ENCODE results near the gene LRCH4.

LRCH4 gene

DNA sequence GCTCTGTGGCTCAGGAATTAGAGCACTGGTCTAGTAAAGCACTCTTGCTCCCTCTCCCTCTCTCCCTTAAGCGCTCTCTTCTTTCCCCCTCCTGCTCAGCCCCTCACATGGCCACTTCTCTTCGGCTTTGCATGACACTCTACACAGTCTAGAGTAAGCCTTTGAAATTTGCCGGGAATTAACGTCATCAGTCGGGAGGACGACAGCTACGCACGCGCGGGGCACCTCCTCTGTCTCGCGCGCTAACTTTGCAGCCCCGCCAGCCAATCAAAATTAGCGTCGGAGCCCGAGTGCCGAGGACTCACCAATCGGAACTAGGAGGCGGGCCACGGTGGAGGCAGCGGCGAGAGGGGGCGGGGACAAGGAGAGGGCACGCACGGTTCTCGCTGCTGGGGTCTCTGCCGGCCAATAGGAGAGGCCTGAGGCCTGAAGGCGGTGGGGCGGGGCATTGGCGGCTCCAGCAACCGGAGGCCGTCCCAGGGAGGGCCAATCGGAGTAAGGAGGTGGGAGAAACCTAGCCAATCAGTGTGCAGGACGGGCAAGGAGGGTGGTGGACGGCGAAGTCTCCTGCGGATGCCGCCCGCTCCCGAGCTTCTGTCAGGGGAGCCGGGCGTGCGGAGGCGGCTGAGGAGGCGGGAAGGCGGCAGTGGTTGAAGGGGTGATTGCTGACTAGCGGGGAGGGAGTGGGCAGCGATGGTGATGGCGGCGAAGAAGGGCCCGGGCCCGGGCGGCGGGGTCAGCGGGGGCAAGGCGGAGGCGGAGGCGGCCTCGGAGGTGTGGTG is 47.1 kb downstream of the LRCH4 start, which contains the start of gene AGFG2:
AGFG2 (plus strand) TSS at position 550 of the 782 bp plus-strand sequence; CDS start at position 694, 144 bp downstream.
- no peak for TF ChIP-seq REST (IDR thresholded peaks at IDR 0.05; ENCODE audit: low read depth)
- peak; percentile 92 for TF ChIP-seq MAX (IDR thresholded peaks at IDR 0.05)
- no peak for TF ChIP-seq ZBTB7A (IDR thresholded peaks at IDR 0.05; ENCODE audit: low read depth)
- TF ChIP-seq TEAD4 (IDR thresholded peaks at IDR 0.05): peak; percentile 28; the same call in 1 of the 2 replicates
- no peak for TF ChIP-seq CEBPB (IDR thresholded peaks at IDR 0.05)
- TF ChIP-seq RAD21 (IDR thresholded peaks at IDR 0.05; ENCODE audit: low read depth): no peak
- TF ChIP-seq FOXM1 (IDR thresholded peaks at IDR 0.05; ENCODE audit: borderline replicate concordance, low read depth): peak; percentile 54; the same call in 1 of the 2 replicates
- no peak for TF ChIP-seq YY1 (IDR thresholded peaks at IDR 0.05; ENCODE audit: low read depth)
- peak; percentile 60 for TF ChIP-seq TAF1 (IDR thresholded peaks at IDR 0.05; ENCODE audit: low read depth)
- TF ChIP-seq NFIC (IDR thresholded peaks at IDR 0.05): no peak
- TF ChIP-seq CREB1 (IDR thresholded peaks at IDR 0.05; ENCODE audit: low read depth): peak; percentile 70
- TF ChIP-seq EGR1 (IDR thresholded peaks at IDR 0.05): peak; percentile 96
- TF ChIP-seq, protein P1, sequence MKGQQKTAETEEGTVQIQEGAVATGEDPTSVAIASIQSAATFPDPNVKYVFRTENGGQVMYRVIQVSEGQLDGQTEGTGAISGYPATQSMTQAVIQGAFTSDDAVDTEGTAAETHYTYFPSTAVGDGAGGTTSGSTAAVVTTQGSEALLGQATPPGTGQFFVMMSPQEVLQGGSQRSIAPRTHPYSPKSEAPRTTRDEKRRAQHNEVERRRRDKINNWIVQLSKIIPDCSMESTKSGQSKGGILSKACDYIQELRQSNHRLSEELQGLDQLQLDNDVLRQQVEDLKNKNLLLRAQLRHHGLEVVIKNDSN (IDR thresholded peaks at IDR 0.05): peak; percentile 16; the same call in 1 of the 2 replicates
- TF ChIP-seq EP300 (IDR thresholded peaks at IDR 0.05; ENCODE audit: borderline replicate concordance): no peak
- no peak for TF ChIP-seq TCF12 (IDR thresholded peaks at IDR 0.05; ENCODE audit: low read depth)

DNA sequence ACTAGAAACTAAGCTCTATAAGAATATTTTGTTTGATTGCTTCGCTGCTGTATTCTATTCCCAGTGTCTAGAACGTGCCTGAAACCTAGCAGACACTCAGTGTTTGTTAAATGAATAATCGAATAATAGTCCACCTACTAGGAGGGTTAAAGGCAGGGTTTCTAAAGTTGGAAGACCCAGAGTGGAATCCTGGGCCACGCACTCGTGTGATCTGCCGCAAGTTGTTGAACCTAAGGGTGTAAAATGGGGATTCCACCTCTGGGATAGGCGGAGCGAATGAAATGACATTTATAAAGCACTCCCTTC is 47.6 kb downstream of the LRCH4 start:
- TF ChIP-seq CEBPB (IDR thresholded peaks at IDR 0.05) (no peak), FOXM1 (IDR thresholded peaks at IDR 0.05; ENCODE audit: borderline replicate concordance, low read depth) (no peak), EP300 (IDR thresholded peaks at IDR 0.05; ENCODE audit: borderline replicate concordance) (no peak), TAF1 (IDR thresholded peaks at IDR 0.05; ENCODE audit: low read depth) (no peak), ZBTB7A (IDR thresholded peaks at IDR 0.05; ENCODE audit: low read depth) (no peak)

DNA sequence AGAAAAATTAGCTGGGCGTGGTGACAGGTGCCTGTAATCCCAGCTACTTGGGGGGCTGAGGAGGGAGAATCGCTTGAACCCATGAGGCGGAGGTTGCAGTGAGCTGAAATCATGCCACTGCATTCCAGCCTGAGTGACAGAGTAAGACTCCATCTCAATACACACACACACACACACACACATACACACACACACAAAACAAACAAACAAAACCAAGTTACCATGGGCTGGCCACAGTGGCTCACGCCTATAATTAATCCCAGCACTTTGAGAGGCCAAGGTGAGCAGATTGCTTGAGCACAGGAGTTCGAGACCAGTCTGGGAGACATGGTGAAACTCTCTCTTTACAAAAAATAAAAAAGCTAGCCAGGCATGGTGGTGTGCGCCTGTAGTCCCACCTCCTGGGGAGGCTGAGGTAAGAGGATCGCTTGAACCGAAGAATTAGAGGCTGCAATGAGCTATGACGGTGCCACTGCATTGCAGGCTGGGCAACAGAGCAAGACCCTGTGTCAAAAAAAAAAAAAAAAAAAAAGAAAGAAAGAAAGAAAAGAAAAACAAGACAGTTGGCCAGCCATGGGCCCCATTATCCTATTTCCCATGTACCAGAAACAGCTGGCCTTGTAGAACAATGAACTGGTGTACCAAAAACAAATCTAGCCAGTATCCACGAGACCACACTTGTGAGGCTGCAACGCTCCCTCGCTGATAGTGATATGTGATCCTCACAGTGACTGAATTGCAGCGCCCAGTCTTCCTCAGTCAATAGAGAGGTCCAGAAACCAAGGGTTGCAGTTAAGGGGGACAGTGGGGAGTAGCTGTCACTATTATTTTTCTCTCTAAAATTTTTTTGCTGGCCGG is 53.5 kb downstream of the LRCH4 start:
- TF ChIP-seq RAD21 (IDR thresholded peaks at IDR 0.05; ENCODE audit: low read depth) (no peak), CREB1 (IDR thresholded peaks at IDR 0.05; ENCODE audit: low read depth) (no peak), MAX (IDR thresholded peaks at IDR 0.05) (no peak), EGR1 (IDR thresholded peaks at IDR 0.05) (no peak), TEAD4 (IDR thresholded peaks at IDR 0.05) (no peak), CEBPB (IDR thresholded peaks at IDR 0.05) (no peak), FOXM1 (IDR thresholded peaks at IDR 0.05; ENCODE audit: borderline replicate concordance, low read depth) (no peak)
